ENCODE measurements around the gene FOXS1.

- no peak for TF ChIP-seq CTCF (IDR thresholded peaks at IDR 0.05)
- no peak for TF ChIP-seq POLR2A (IDR thresholded peaks at IDR 0.05)
Observed at GRCh38 chr20:31813611-31814010, 31.8 kb downstream of the FOXS1 start.
